Endodermal cell (in vitro differentiated cells): ENCODE results near the gene PPM1M. TPM values are rescaled to one million over a fixed set of nuclear protein-coding genes. Genes with fewer than 3 reads are reported as not detected.

Experiments
- DNase-seq: peaks from one replicate; pipeline ENCODE4 v3.0.0-alpha.2; 2017
- H3K27ac ChIP-seq: 2 replicates; pipeline ENCODE4 v1.5.1; 2013; ENCODE audit warnings: mild to moderate bottlenecking, low read depth, low read length, moderate library complexity
- H3K27me3 ChIP-seq: 2 replicates; pipeline ENCODE4 v1.6.1; 2013; ENCODE audit warnings: mild to moderate bottlenecking, low read length, moderate library complexity; ENCODE audit not compliant: insufficient read depth, control insufficient read depth, poor library complexity, severe bottlenecking
- H3K36me3 ChIP-seq: 2 replicates; pipeline ENCODE4 v1.7.0; 2013; ENCODE audit warnings: mild to moderate bottlenecking, low read length, moderate library complexity; ENCODE audit not compliant: control insufficient read depth, insufficient read depth
- H3K4me1 ChIP-seq: one replicate; pipeline ENCODE4 v1.7.0; 2013; ENCODE audit warnings: low read length; ENCODE audit not compliant: control insufficient read depth, insufficient read depth
- H3K4me3 ChIP-seq: 2 replicates; pipeline ENCODE4 v1.5.1; 2013; ENCODE audit warnings: mild to moderate bottlenecking, low read length, moderate library complexity
- H3K9ac ChIP-seq: 2 replicates; pipeline ENCODE4 v1.6.1; 2013; ENCODE audit warnings: mild to moderate bottlenecking, low read length, moderate library complexity; ENCODE audit not compliant: poor library complexity, severe bottlenecking; ENCODE audit errors: extremely low read depth
- H3K9me3 ChIP-seq: 2 replicates; pipeline ENCODE4 v1.6.1; 2013; ENCODE audit warnings: mild to moderate bottlenecking, low read length, moderate library complexity; ENCODE audit not compliant: control insufficient read depth
- H3K27ac Mint-ChIP-seq: 2 replicates; pipeline ENCODE4 v1.8.0; 2020; ENCODE audit warnings: mixed read lengths
- H3K27me3 Mint-ChIP-seq: 2 replicates; pipeline ENCODE4 v1.8.0; 2021; ENCODE audit warnings: mild to moderate bottlenecking, mixed read lengths; ENCODE audit not compliant: insufficient read depth
- H3K36me3 Mint-ChIP-seq: 2 replicates; pipeline ENCODE4 v1.8.0; 2020; ENCODE audit warnings: low read depth, mixed read lengths
- H3K4me1 Mint-ChIP-seq: 2 replicates; pipeline ENCODE4 v1.8.0; 2020; ENCODE audit warnings: mixed read lengths
- H3K4me3 Mint-ChIP-seq: 2 replicates; pipeline ENCODE4 v1.8.0; 2020; ENCODE audit warnings: mild to moderate bottlenecking, moderate library complexity, mixed read lengths
- H3K9me3 Mint-ChIP-seq: 2 replicates; pipeline ENCODE4 v1.8.0; 2020; ENCODE audit warnings: mild to moderate bottlenecking, mixed read lengths
- WGBS, 2 experiments: methylation state at CpG; one replicate each; pipeline versions ENCODE4 v1.1.5 to v1.1.7; 2013; ENCODE audit warnings: missing lambda C conversion rate in 2 of 2, mixed read lengths in 1 of 2; ENCODE audit not compliant: insufficient coverage in 1 of 2, insufficient read length in 1 of 2; 5-methylcytosine and 5-hydroxymethylcytosine counted together
- microRNA-seq: library from miRNA; unstranded; fragments of <30 nt; microRNA quantifications from one replicate; pipeline ENCODE4 v1.2.0, GENCODE V29; 2020; ENCODE audit warnings: borderline microRNAs expressed
- total RNA-seq, 2 donors: library from RNA; stranded (reverse); fragmentation: NEBNext Ultra II Directional in 1 of 2; extraction: Animal tissue kit (Norgen Biotek cat#: 25700) in 1 of 2; gene quantifications; 2 replicates in 1 of 2; 3 replicates in 1 of 2; pipeline ENCODE4 v1.2.1, GENCODE V29; 2021
- TF ChIP-seq, protein P1 (sequence below): fragments of 200-600 bp; sonication (generic); conservative IDR thresholded peaks from 2 replicates; pipeline ENCODE4 v1.5.0; 2021; ENCODE audit warnings: antibody characterized with exemption, mild to moderate bottlenecking

Gene PPM1M
- total RNA-seq, 2 donors from 2014 or later, result 6.7 to 6.8 TPM

DNA sequence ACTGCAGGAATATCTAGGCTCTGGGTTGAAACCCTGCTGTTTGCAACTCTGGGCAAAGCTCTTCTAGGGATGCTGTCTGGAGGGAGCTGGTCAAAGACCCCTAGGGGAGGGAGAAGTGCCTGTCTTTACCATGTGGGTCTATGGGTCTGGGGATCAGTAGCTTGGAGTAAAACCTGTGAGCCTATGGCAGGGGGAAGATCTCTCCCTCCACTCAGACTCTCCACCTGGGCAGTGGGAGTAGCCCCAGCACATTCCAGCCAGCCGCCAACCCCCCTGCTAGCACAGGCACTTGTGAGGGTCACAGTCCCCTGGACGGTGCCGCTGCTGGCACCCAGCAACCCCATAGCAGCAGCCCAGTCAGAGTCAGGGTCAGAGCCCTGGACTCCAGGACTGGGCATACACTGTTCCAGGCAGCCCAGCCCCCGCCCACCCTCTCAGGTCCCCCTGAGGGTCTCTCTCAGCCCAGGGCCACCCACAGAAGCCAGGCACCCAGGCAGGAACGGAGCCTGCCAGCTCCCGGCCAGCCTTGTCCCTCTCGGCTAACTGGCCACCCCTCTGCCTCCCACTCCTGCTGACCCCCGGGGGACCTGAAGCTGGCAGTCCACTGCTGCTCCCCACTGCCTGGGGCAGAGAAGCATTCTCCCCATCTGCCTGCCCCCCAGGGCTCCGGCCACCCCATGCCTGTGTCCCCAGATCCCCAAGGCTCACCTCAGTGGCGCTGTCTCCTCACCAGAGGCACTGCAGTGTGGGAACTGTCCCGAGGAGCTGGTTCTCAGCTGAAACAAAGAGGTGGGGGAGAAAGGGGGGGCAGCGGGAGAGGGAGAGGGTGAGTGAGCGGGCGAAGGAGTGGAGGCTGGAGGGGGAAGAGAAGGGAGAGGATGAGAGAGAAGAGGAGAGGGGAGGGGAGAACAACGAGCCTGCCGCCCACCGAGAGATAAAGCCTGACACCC is 52.9 kb downstream of the PPM1M start:
- Mint-ChIP-seq H3K36me3 (no peaks in the 10 kb centered on the region), H3K27ac (peak overlapping the region; percentile 64), H3K27me3 (no peaks in the 10 kb centered on the region), H3K9me3 (no peaks in the 10 kb centered on the region), H3K4me1 (peaks cover 31% of the 10 kb centered on the region), H3K4me3 (peak overlapping the region; percentile 38)
- TF ChIP-seq, protein P1, sequence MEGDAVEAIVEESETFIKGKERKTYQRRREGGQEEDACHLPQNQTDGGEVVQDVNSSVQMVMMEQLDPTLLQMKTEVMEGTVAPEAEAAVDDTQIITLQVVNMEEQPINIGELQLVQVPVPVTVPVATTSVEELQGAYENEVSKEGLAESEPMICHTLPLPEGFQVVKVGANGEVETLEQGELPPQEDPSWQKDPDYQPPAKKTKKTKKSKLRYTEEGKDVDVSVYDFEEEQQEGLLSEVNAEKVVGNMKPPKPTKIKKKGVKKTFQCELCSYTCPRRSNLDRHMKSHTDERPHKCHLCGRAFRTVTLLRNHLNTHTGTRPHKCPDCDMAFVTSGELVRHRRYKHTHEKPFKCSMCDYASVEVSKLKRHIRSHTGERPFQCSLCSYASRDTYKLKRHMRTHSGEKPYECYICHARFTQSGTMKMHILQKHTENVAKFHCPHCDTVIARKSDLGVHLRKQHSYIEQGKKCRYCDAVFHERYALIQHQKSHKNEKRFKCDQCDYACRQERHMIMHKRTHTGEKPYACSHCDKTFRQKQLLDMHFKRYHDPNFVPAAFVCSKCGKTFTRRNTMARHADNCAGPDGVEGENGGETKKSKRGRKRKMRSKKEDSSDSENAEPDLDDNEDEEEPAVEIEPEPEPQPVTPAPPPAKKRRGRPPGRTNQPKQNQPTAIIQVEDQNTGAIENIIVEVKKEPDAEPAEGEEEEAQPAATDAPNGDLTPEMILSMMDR, result no peak
- WGBS, 2 experiments, result 26 to 37% methylated on average over 11 to 17 of the region's 17 CpGs
- peak overlapping the region; percentile 45 for H3K4me3 ChIP-seq
- H3K9me3 ChIP-seq, result no peaks in the 10 kb centered on the region
- no peaks in the 10 kb centered on the region for H3K27me3 ChIP-seq
- H3K9ac ChIP-seq, result no peak overlapping the region
- peaks cover 14% of the 10 kb centered on the region for H3K4me1 ChIP-seq
- peak; percentile 80 for DNase-seq
- no peaks in the 10 kb centered on the region for H3K36me3 ChIP-seq
- H3K27ac ChIP-seq, result peak overlapping the region; percentile 86

DNA sequence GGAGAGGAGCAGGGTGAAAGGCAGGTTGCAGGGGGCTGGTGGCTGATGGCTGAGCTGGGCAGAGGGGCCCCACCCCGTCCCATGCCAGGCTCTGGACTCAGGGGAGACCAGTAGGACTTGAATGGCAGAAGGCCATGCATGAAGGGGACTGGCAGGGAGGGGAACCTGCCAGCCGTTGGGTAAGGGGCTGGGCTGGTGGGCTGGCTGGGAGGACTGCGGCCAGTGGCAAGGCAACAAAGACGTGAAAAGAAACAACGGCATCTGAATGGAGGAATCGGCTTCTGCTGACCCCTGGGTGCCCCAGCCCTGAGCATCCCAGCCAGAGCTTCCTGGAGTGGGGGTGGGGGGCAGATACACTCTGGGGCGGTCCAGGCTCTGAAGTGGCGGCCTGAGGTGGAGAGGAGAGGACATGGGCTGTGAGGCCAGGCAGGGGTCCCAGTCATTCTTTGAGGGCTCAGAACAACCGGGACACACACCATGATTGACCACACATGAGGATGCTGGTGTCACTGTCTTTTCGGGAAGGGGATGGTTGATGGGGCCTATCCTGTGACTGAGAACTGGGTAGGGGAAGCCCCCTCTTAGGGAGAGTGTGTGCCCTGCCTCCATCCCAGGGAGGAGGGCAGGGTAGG is 53.8 kb downstream of the PPM1M start:
- Histone ChIP-seq H3K4me1 (peaks cover 14% of the 10 kb centered on the region), H3K27me3 (no peaks in the 10 kb centered on the region), H3K4me3 (peak overlapping the region; percentile 45), H3K9me3 (no peaks in the 10 kb centered on the region), H3K9ac (no peak overlapping the region), H3K27ac (peak overlapping the region; percentile 86), H3K36me3 (no peaks in the 10 kb centered on the region)
- Mint-ChIP-seq H3K36me3 (no peaks in the 10 kb centered on the region), H3K4me3 (peak overlapping the region; percentile 38), H3K4me1 (peaks cover 31% of the 10 kb centered on the region), H3K27ac (peak overlapping the region; percentile 30), H3K27me3 (no peaks in the 10 kb centered on the region), H3K9me3 (no peaks in the 10 kb centered on the region)
- DNase-seq, result peak; percentile 70
- WGBS, 2 experiments, result 31 to 48% methylated on average over 6 to 10 of the region's 10 CpGs
- TF ChIP-seq, protein P1, result no peak

Small RNA genes within 50 kb of the gene (microRNA-seq; reads per million reads assigned to microRNA genes)
- gene MIR135A1 (2.5 reads per million, percentile 16 among the genes with 10 or more reads in this experiment), gene MIRLET7G (711 reads per million, percentile 92 among the genes with 10 or more reads in this experiment)

Other genes with a start within 250 kb of the PPM1M start
- gene RPL29, start 249.9 kb upstream of the PPM1M start, total RNA-seq, result 1,000 to 10,000 TPM; 1,325 to 1,600 TPM
- 10 to 100 TPM; 14.2 to 16.7 TPM for gene DUSP7, start 189.2 kb upstream of the PPM1M start, total RNA-seq
- 10 to 100 TPM; 19.7 to 24.0 TPM for gene POC1A, start 91.3 kb upstream of the PPM1M start, total RNA-seq
- gene ALAS1, start 47.6 kb upstream of the PPM1M start, total RNA-seq, result 10 to 100 TPM; 33.6 to 50.1 TPM
- under 1 TPM in 1 of 2 donors, not detected in 1; 0.11 TPM for gene TLR9, start 20.1 kb upstream of the PPM1M start, total RNA-seq
- 10 to 100 TPM; 40.7 to 41.9 TPM for gene TWF2, start 6.6 kb upstream of the PPM1M start, total RNA-seq
- 10 to 100 TPM; 78.4 to 84.2 TPM for gene WDR82, start 32.9 kb downstream of the PPM1M start, total RNA-seq
- gene GLYCTK, start 42.1 kb downstream of the PPM1M start, total RNA-seq, result 10 to 100 TPM; 21.7 to 28.4 TPM
- 1 to 10 TPM; 4.9 to 5.5 TPM for gene DNAH1, start 70.6 kb downstream of the PPM1M start, total RNA-seq
- 100 to 1,000 TPM in 1 of 2 donors, 10 to 100 TPM in 1; 94.5 to 100 TPM for gene BAP1, start 164.2 kb downstream of the PPM1M start, total RNA-seq
- gene PHF7, start 164.9 kb downstream of the PPM1M start, total RNA-seq, result 10 to 100 TPM; 10.9 to 12.7 TPM
- 1 to 10 TPM; 2.5 to 8.6 TPM for gene SEMA3G, start 199.3 kb downstream of the PPM1M start, total RNA-seq
- gene TNNC1, start 208.3 kb downstream of the PPM1M start, total RNA-seq, result 10 to 100 TPM; 44.8 to 64.6 TPM
- 100 to 1,000 TPM; 151 to 156 TPM for gene NISCH, start 209.8 kb downstream of the PPM1M start, total RNA-seq
- gene STAB1, start 249.6 kb downstream of the PPM1M start, total RNA-seq, result under 1 TPM; 0.24 to 0.55 TPM